Ishikawa (cell line): ENCODE results near the gene SLC39A9.

Experiments used
- CEBPB ChIP-seq: IDR thresholded peaks from 2 replicates; pipeline ENCODE4 v1.6.1; 2012
- CREB1 ChIP-seq: IDR thresholded peaks from 2 replicates; pipeline ENCODE4 v1.6.1; 2012; ENCODE audit warnings: low read depth
- EGR1 ChIP-seq: IDR thresholded peaks from 2 replicates; pipeline ENCODE4 v1.6.1; 2012
- EP300 ChIP-seq: IDR thresholded peaks from 2 replicates; pipeline ENCODE4 v1.6.1; 2012; ENCODE audit warnings: borderline replicate concordance
- FOXM1 ChIP-seq: IDR thresholded peaks from 2 replicates; pipeline ENCODE4 v1.6.1; 2012; ENCODE audit warnings: low read depth, borderline replicate concordance
- NFIC ChIP-seq: IDR thresholded peaks from 2 replicates; pipeline ENCODE4 v1.6.1; 2012
- RAD21 ChIP-seq: IDR thresholded peaks from 2 replicates; pipeline ENCODE4 v1.6.1; 2012; ENCODE audit warnings: low read depth
- TAF1 ChIP-seq: IDR thresholded peaks from 2 replicates; pipeline ENCODE4 v1.6.1; 2012; ENCODE audit warnings: low read depth, mild to moderate bottlenecking
- TCF12 ChIP-seq: IDR thresholded peaks from 2 replicates; pipeline ENCODE4 v1.6.1; 2012; ENCODE audit warnings: low read depth
- TEAD4 ChIP-seq: IDR thresholded peaks from 2 replicates; pipeline ENCODE4 v1.6.1; 2012
- YY1 ChIP-seq: IDR thresholded peaks from 2 replicates; pipeline ENCODE4 v1.6.1; 2012; ENCODE audit warnings: low read depth
- ZBTB7A ChIP-seq: IDR thresholded peaks from 2 replicates; pipeline ENCODE4 v1.6.1; 2012; ENCODE audit warnings: low read depth
- TF ChIP-seq, protein P1 (sequence below): IDR thresholded peaks from 2 replicates; pipeline ENCODE4 v1.6.1; 2012
- TF ChIP-seq, protein P2 (sequence below): IDR thresholded peaks from 2 replicates; pipeline ENCODE4 v1.6.1; 2012; ENCODE audit warnings: low read depth, mild to moderate bottlenecking
- TF ChIP-seq, protein P3 (sequence below): IDR thresholded peaks from 2 replicates; pipeline ENCODE4 v1.6.1; 2012

Gene SLC39A9

DNA sequence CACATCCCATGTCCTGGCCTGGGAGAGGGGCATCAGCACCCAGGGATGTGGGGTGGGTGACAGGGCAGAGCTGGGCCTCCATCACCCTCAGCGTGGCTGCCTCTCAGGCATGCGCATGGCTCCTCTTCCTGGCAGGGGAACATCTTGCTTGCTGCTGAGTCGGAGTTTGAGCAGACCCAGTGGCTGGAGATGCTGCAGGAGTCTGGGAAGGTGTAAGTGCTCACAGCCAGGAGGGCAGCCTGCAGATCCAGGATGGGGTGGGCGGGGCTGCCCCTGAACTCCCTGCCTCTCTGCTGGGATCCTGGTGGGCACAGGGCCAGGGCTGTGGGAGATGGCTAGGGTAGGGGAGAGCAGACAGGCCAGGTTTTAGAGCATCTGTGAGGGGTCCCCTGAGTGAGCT, 102.2 kb downstream of the SLC39A9 start:
- TF ChIP-seq CREB1 (no peak), TCF12 (no peak), ZBTB7A (no peak), TEAD4 (no peak), NFIC (no peak), CEBPB (no peak), YY1 (no peak), EGR1 (no peak), FOXM1 (no peak), TAF1 (no peak), RAD21 (no peak), EP300 (no peak)
- TF ChIP-seq, protein P1, sequence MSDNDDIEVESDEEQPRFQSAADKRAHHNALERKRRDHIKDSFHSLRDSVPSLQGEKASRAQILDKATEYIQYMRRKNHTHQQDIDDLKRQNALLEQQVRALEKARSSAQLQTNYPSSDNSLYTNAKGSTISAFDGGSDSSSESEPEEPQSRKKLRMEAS = no peak
- TF ChIP-seq, protein P2, sequence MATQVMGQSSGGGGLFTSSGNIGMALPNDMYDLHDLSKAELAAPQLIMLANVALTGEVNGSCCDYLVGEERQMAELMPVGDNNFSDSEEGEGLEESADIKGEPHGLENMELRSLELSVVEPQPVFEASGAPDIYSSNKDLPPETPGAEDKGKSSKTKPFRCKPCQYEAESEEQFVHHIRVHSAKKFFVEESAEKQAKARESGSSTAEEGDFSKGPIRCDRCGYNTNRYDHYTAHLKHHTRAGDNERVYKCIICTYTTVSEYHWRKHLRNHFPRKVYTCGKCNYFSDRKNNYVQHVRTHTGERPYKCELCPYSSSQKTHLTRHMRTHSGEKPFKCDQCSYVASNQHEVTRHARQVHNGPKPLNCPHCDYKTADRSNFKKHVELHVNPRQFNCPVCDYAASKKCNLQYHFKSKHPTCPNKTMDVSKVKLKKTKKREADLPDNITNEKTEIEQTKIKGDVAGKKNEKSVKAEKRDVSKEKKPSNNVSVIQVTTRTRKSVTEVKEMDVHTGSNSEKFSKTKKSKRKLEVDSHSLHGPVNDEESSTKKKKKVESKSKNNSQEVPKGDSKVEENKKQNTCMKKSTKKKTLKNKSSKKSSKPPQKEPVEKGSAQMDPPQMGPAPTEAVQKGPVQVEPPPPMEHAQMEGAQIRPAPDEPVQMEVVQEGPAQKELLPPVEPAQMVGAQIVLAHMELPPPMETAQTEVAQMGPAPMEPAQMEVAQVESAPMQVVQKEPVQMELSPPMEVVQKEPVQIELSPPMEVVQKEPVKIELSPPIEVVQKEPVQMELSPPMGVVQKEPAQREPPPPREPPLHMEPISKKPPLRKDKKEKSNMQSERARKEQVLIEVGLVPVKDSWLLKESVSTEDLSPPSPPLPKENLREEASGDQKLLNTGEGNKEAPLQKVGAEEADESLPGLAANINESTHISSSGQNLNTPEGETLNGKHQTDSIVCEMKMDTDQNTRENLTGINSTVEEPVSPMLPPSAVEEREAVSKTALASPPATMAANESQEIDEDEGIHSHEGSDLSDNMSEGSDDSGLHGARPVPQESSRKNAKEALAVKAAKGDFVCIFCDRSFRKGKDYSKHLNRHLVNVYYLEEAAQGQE = no peak
- TF ChIP-seq, protein P3, sequence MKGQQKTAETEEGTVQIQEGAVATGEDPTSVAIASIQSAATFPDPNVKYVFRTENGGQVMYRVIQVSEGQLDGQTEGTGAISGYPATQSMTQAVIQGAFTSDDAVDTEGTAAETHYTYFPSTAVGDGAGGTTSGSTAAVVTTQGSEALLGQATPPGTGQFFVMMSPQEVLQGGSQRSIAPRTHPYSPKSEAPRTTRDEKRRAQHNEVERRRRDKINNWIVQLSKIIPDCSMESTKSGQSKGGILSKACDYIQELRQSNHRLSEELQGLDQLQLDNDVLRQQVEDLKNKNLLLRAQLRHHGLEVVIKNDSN = no peak

DNA sequence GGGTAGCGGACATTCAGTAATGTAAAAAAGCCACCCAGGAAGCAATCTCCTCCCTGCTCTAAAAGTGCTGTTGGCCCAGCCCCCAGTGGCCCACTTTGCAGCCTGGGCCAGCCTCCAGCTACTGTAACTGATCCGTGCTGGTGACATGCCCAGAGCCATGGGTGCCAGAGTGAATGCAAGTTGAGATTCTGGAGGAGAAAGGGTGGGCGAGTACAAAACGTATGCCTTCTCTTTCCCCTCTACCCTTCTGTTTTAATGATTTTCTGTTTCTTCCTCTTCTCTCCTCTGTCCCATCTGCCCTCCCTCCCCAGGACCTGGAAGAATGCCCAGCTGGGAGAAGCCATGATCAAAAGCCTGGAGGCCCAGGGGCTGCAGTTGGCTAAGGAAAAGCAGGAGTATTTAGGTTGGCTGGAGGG, 102.9 kb downstream of the SLC39A9 start:
- TF ChIP-seq ZBTB7A (peak; percentile 58; the same call in 1 of the 2 replicates), TCF12 (peak; percentile 64; the same call in 1 of the 2 replicates), TEAD4 (peak; percentile 37), YY1 (no peak), EP300 (peak; percentile 60), NFIC (peak; percentile 77), FOXM1 (peak; percentile 26; the same call in 1 of the 2 replicates)
- TF ChIP-seq, protein P3 = no peak

DNA sequence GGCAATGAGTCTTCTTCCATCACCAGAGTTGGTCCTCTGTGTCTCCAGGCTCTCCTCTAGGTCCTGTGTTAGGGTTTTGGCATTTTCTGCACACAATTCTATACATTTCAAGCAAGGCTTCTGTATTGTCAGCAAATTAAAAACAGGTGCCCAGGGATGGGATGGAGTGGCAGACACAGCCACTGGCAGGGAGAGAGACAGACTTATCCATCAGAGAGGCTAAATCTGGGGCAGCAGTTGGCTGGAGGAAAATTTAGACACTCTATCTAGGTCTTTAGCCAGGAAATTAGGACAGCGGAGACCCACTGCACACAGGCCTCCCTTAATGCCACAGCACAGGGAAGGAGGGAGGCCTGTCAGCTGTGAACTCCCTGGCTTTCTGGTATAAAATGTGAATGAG, 106.3 kb downstream of the SLC39A9 start:
- TF ChIP-seq FOXM1 (no peak), EP300 (no peak), YY1 (no peak), EGR1 (no peak), NFIC (no peak), TEAD4 (no peak), ZBTB7A (no peak), RAD21 (no peak), CREB1 (no peak), CEBPB (no peak), TAF1 (no peak), TCF12 (no peak)
- TF ChIP-seq, protein P1 = no peak
- TF ChIP-seq, protein P3 = no peak
- TF ChIP-seq, protein P2 = no peak

DNA sequence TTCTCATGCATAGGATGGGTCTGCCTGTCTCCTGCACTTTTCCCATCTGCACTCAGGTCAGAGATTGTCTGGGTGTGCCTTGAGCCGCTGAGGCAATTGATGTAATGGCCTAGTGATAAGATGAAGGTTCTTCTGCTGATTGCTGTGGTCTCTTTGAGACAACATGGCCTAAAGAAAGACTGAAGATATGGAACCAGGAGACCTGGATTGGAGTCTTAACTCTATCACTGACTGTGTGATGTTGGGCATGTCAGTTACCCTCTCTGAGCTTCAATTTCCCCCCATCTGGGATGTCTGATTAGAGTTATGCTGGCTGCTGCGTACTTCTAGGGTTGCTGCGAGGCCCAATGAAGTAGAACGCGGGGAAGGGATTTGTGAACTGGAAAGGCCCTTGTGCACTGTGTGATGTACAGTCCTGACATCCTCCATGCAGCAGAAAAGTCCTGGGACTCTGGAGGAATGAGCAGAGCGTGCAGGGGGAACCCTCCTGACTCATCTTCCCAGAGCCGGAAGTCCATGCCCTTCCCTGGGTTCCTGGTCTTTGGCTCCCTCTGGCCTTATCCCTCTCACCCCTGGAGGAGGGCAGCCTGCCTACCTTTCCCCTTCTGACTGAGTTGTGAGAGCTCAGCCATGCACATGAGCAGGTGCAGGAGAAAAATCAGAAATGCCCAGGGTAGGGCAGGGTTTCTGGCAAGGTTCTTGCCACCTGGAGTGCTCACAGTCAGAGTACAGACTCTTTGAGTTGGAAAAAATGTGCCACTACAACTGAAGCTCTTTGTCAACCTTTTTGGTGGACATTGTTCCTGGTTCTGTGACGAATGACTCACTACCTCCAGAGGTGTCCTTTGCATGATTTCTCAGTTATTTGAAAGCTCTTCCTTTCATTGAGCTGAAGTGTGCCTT, 107.1 kb downstream of the SLC39A9 start:
- TF ChIP-seq RAD21 = peak; percentile 25; the same call in 1 of the 2 replicates
- peak; percentile 81; the same call in 1 of the 2 replicates for TF ChIP-seq FOXM1
- no peak for TF ChIP-seq CREB1
- TF ChIP-seq TCF12 = peak; percentile 95
- TF ChIP-seq YY1 = 0 out of 2 replicates have a peak, but pooled peaks have one; percentile 60
- TF ChIP-seq, protein P1 = no peak
- TF ChIP-seq NFIC = peak; percentile 94
- TF ChIP-seq EP300 = peak; percentile 89
- TF ChIP-seq, protein P3 = no peak
- TF ChIP-seq TEAD4 = peak; percentile 60
